ENCODE results near the gene CPSF4.

The CPSF4 gene

GRCh38 chr7:99440195-99440594 lies 1.5 kb downstream of the CPSF4 start:
- no peak for FAIRE-seq
- DNase-seq (ENCODE audit: insufficient read length, low spot score): no peak
- TF ChIP-seq PAX5 (IDR thresholded peaks at IDR 0.05; ENCODE audit: insufficient read depth, low read length, severe bottlenecking) (no peak), POLR2A (IDR thresholded peaks at IDR 0.05; ENCODE audit: low read depth, low read length) (no peak), SPI1 (IDR thresholded peaks at IDR 0.05; ENCODE audit: low read depth, low read length) (no peak), TAF1 (IDR thresholded peaks at IDR 0.05; ENCODE audit: low read depth, low read length) (no peak), POU2F2 (IDR thresholded peaks at IDR 0.05; ENCODE audit: low read depth, low read length) (no peak), POLR2AphosphoS5 (IDR thresholded peaks at IDR 0.05; ENCODE audit: low read depth, low read length) (no peak)

DNA sequence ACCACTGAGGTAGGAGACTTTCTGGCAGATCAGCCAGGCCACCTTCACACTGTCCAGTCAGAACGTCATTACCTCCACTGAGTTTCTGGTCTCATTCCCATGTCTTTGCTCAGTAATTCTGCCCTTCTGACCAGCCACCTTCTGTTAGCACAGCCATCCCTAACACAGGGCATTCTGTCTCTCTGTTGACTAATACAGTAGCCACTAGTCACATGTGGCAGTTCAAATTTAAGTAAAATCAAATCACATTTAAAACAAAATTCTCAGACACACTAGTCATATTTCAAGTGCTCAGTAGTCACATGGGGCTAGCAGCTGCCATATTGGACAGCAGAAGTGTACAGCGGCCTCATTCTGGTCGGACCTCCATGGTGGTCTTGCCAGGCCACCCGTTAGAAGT lies 7.4 kb downstream of the CPSF4 start:
- FAIRE-seq (no peak), DNase-seq (ENCODE audit: insufficient read length, low spot score) (no peak)

DNA sequence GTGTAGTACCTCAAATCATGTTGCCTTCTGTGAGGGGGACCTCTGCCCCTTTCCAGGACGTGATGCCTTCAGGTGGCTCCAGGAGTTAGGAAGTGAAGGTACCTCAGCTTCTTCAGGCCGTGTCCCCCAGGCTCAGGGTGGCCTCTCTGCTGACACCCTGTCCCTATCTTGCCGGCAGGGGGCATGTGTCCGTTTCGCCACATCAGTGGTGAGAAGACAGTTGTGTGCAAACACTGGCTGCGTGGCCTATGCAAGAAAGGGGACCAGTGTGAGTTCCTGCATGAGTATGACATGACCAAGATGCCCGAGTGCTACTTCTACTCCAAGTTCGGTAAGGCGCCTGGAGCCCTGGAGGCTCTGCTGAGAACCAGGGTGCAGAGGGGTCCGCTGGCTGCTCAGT lies 9.2 kb downstream of the CPSF4 start:
- DNase-seq (ENCODE audit: insufficient read length, low spot score): no peak
- FAIRE-seq: no peak
- TF ChIP-seq TAF1 (IDR thresholded peaks at IDR 0.05; ENCODE audit: low read depth, low read length) (no peak), SPI1 (IDR thresholded peaks at IDR 0.05; ENCODE audit: low read depth, low read length) (no peak), PAX5 (IDR thresholded peaks at IDR 0.05; ENCODE audit: insufficient read depth, low read length, severe bottlenecking) (no peak), POLR2A (IDR thresholded peaks at IDR 0.05; ENCODE audit: low read depth, low read length) (no peak), POLR2AphosphoS5 (IDR thresholded peaks at IDR 0.05; ENCODE audit: low read depth, low read length) (no peak), POU2F2 (IDR thresholded peaks at IDR 0.05; ENCODE audit: low read depth, low read length) (no peak)

More for the DNA sequence above, 7.4 kb downstream of the CPSF4 start:
- TF ChIP-seq POU2F2 (IDR thresholded peaks at IDR 0.05; ENCODE audit: low read depth, low read length) (no peak), POLR2AphosphoS5 (IDR thresholded peaks at IDR 0.05; ENCODE audit: low read depth, low read length) (no peak), SPI1 (IDR thresholded peaks at IDR 0.05; ENCODE audit: low read depth, low read length) (no peak), TAF1 (IDR thresholded peaks at IDR 0.05; ENCODE audit: low read depth, low read length) (no peak), POLR2A (IDR thresholded peaks at IDR 0.05; ENCODE audit: low read depth, low read length) (no peak), PAX5 (IDR thresholded peaks at IDR 0.05; ENCODE audit: insufficient read depth, low read length, severe bottlenecking) (no peak)

DNA sequence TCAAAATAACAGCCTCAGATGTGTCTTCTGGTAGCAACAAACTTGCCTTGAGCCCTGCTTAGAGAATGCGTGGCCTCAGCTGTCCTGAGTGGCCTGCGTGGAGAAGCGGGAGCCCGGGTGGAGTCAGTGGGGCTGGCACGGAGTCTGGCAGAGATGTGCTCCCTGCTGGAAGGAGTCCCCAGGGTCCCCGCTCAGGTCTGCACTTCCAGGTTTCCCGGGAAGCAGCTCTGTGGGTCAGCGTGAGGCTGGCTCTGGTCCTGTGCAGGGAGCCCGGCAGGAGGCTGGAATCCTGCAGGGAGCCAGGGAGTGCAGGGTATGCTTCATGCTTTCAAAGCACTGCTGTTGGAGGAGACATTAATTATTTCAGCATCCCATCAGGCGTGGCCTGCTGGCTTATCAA lies 10.1 kb downstream of the CPSF4 start:
- FAIRE-seq (no peak), DNase-seq (ENCODE audit: insufficient read length, low spot score) (no peak)
- TF ChIP-seq POLR2A (IDR thresholded peaks at IDR 0.05; ENCODE audit: low read depth, low read length) (no peak), PAX5 (IDR thresholded peaks at IDR 0.05; ENCODE audit: insufficient read depth, low read length, severe bottlenecking) (no peak), POLR2AphosphoS5 (IDR thresholded peaks at IDR 0.05; ENCODE audit: low read depth, low read length) (no peak), SPI1 (IDR thresholded peaks at IDR 0.05; ENCODE audit: low read depth, low read length) (no peak), POU2F2 (IDR thresholded peaks at IDR 0.05; ENCODE audit: low read depth, low read length) (no peak), TAF1 (IDR thresholded peaks at IDR 0.05; ENCODE audit: low read depth, low read length) (no peak)

DNA sequence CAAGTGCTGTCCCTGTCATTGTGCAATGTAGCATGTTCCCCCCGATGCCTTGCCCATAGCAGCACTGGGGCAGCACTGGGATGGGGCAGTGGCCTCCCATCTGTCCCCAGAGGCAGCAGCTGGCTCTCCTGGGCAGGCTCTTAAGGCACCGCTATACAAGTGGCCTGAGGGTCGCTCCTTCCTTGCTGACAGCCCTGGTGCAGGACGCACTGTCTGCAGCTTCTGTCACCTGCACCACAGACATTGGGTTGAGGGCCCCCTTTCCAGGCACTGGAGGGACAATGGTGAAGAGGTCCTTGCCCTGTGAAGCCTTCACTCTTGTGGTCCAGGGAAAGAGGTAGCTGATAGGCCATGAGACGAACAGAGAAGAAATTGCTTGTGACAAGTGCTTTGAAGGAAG lies 10.6 kb downstream of the CPSF4 start:
- no peak for FAIRE-seq
- no peak for TF ChIP-seq SPI1 (IDR thresholded peaks at IDR 0.05; ENCODE audit: low read depth, low read length)
- TF ChIP-seq PAX5 (IDR thresholded peaks at IDR 0.05; ENCODE audit: insufficient read depth, low read length, severe bottlenecking): no peak
- no peak for TF ChIP-seq POU2F2 (IDR thresholded peaks at IDR 0.05; ENCODE audit: low read depth, low read length)
- no peak for TF ChIP-seq POLR2A (IDR thresholded peaks at IDR 0.05; ENCODE audit: low read depth, low read length)
- no peak for TF ChIP-seq POLR2AphosphoS5 (IDR thresholded peaks at IDR 0.05; ENCODE audit: low read depth, low read length)
- TF ChIP-seq TAF1 (IDR thresholded peaks at IDR 0.05; ENCODE audit: low read depth, low read length): no peak
- no peak for DNase-seq (ENCODE audit: insufficient read length, low spot score)

DNA sequence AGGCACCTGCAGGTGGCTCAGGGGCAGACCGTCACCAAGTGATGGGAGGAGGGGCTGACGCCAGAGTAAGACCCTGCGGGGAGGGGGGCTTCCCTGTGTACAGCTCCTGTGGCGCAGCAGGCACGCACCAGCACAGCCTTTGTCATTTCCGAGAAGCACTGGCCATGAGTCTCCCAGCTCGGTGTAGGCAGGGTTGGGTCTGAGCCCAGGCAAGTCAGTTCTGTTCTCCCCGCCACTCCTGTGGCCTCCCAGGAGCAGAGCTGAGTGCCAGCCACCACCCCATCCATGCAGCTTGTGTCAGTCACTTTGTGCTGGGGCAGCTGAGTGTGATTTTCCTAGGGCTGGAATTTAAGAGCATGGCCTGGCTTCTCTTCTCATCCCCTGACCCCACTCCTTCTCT lies 13.2 kb downstream of the CPSF4 start:
- TF ChIP-seq PAX5 (IDR thresholded peaks at IDR 0.05; ENCODE audit: insufficient read depth, low read length, severe bottlenecking): no peak
- TF ChIP-seq POU2F2 (IDR thresholded peaks at IDR 0.05; ENCODE audit: low read depth, low read length): no peak
- TF ChIP-seq POLR2A (IDR thresholded peaks at IDR 0.05; ENCODE audit: low read depth, low read length): no peak
- no peak for TF ChIP-seq SPI1 (IDR thresholded peaks at IDR 0.05; ENCODE audit: low read depth, low read length)
- TF ChIP-seq TAF1 (IDR thresholded peaks at IDR 0.05; ENCODE audit: low read depth, low read length): no peak
- TF ChIP-seq POLR2AphosphoS5 (IDR thresholded peaks at IDR 0.05; ENCODE audit: low read depth, low read length): no peak

GRCh38 chr7:99452541-99452940 lies 13.8 kb downstream of the CPSF4 start:
- TF ChIP-seq SPI1 (IDR thresholded peaks at IDR 0.05; ENCODE audit: low read depth, low read length) (no peak), POLR2AphosphoS5 (IDR thresholded peaks at IDR 0.05; ENCODE audit: low read depth, low read length) (no peak), PAX5 (IDR thresholded peaks at IDR 0.05; ENCODE audit: insufficient read depth, low read length, severe bottlenecking) (no peak), TAF1 (IDR thresholded peaks at IDR 0.05; ENCODE audit: low read depth, low read length) (no peak), POLR2A (IDR thresholded peaks at IDR 0.05; ENCODE audit: low read depth, low read length) (no peak), POU2F2 (IDR thresholded peaks at IDR 0.05; ENCODE audit: low read depth, low read length) (no peak)
- no peak for DNase-seq (ENCODE audit: insufficient read length, low spot score)
- FAIRE-seq: no peak

More for the DNA sequence above, 13.2 kb downstream of the CPSF4 start:
- FAIRE-seq (no peak), DNase-seq (ENCODE audit: insufficient read length, low spot score) (no peak)

GRCh38 chr7:99453105-99453504 lies 14.4 kb downstream of the CPSF4 start:
- TF ChIP-seq POLR2AphosphoS5 (IDR thresholded peaks at IDR 0.05; ENCODE audit: low read depth, low read length) (no peak), POU2F2 (IDR thresholded peaks at IDR 0.05; ENCODE audit: low read depth, low read length) (no peak), PAX5 (IDR thresholded peaks at IDR 0.05; ENCODE audit: insufficient read depth, low read length, severe bottlenecking) (no peak), POLR2A (IDR thresholded peaks at IDR 0.05; ENCODE audit: low read depth, low read length) (no peak), SPI1 (IDR thresholded peaks at IDR 0.05; ENCODE audit: low read depth, low read length) (no peak)
- FAIRE-seq (no peak), DNase-seq (ENCODE audit: insufficient read length, low spot score) (no peak)

DNA sequence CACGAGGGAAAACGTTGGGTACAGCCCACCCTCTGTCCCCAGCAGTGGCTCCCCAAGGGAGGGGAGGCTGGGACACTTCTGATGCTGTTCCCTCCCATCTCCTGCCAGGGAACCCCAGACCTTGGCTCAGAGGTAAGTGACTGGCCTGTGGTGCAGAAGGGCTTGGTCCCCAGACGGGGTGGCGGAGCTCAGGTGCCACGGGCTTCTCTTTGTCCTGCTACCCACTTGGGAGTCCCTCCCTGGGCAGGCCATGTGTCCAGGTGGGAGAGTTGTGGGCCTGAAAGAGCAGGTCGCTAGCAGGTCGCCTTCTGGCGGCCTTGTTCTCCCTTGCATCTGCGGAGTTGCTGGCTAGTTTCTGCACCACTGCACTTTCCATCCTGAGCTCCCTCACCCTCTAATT lies 17.1 kb downstream of the CPSF4 start:
- peak; percentile 17; the same call in 1 of the 2 replicates for TF ChIP-seq POLR2A (IDR thresholded peaks at IDR 0.05; ENCODE audit: low read depth, low read length)
- TF ChIP-seq SPI1 (IDR thresholded peaks at IDR 0.05; ENCODE audit: low read depth, low read length): no peak
- peak; percentile 3; the same call in 1 of the 2 replicates for TF ChIP-seq POLR2AphosphoS5 (IDR thresholded peaks at IDR 0.05; ENCODE audit: low read depth, low read length)
- TF ChIP-seq POU2F2 (IDR thresholded peaks at IDR 0.05; ENCODE audit: low read depth, low read length): no peak
- TF ChIP-seq PAX5 (IDR thresholded peaks at IDR 0.05; ENCODE audit: insufficient read depth, low read length, severe bottlenecking): no peak
- no peak for TF ChIP-seq TAF1 (IDR thresholded peaks at IDR 0.05; ENCODE audit: low read depth, low read length)
- no peak for FAIRE-seq

GRCh38 chr7:99456288-99456687 lies 17.5 kb downstream of the CPSF4 start:
- DNase-seq (ENCODE audit: insufficient read length, low spot score) (no peak), FAIRE-seq (no peak)
- no peak for TF ChIP-seq POU2F2 (IDR thresholded peaks at IDR 0.05; ENCODE audit: low read depth, low read length)
- 0 out of 2 replicates have a peak, but pooled peaks have one; percentile 3 for TF ChIP-seq POLR2AphosphoS5 (IDR thresholded peaks at IDR 0.05; ENCODE audit: low read depth, low read length)

More for the DNA sequence above, 17.1 kb downstream of the CPSF4 start:
- no peak for DNase-seq (ENCODE audit: insufficient read length, low spot score)
